GM23338 (cell line): Measurements from ENCODE around the gene RAB17. TPM values are rescaled to one million over a fixed set of nuclear protein-coding genes. Genes with fewer than 3 reads are reported as not detected.

Experiments used
- ATAC-seq: fragments of 200-7000 bp; cut with Tn5 transposase; 3 replicates; pipeline ENCODE4 v1.9.1; 2020
- DNase-seq: peaks from one replicate; pipeline ENCODE4 v3.0.0-alpha.2; 2015; ENCODE audit warnings: low spot score
- H2AFZ ChIP-seq: fragments of 200-600 bp; sonication (generic); 2 replicates; pipeline ENCODE4 v1.8.0; 2016; ENCODE audit warnings: antibody characterized with exemption, mild to moderate bottlenecking, moderate library complexity
- H3F3A ChIP-seq: fragments of 200-600 bp; sonication (generic); replicated peaks from 2 replicates; pipeline ENCODE4 v1.8.0; 2017; ENCODE audit warnings: antibody characterized with exemption, mixed run types, low read depth
- H3K27ac ChIP-seq: fragments of 200-600 bp; sonication (generic); 2 replicates; pipeline ENCODE4 v1.6.1; 2016; ENCODE audit warnings: low read depth
- H3K27me3 ChIP-seq: fragments of 200-600 bp; sonication (generic); 2 replicates; pipeline ENCODE4 v1.8.0; 2016; ENCODE audit warnings: mild to moderate bottlenecking, mixed run types, moderate library complexity; ENCODE audit not compliant: insufficient read depth
- H3K36me3 ChIP-seq: fragments of 200-600 bp; sonication (generic); 2 replicates; pipeline ENCODE4 v1.8.0; 2016; ENCODE audit warnings: mild to moderate bottlenecking; ENCODE audit not compliant: insufficient read depth
- H3K4me1 ChIP-seq: fragments of 200-600 bp; sonication (generic); 2 replicates; pipeline ENCODE4 v1.8.0; 2016; ENCODE audit warnings: mild to moderate bottlenecking, moderate library complexity; ENCODE audit not compliant: insufficient read depth
- H3K4me2 ChIP-seq: fragments of 200-600 bp; sonication (generic); 2 replicates; pipeline ENCODE4 v1.7.1; 2017; ENCODE audit warnings: mixed run types
- H3K4me3 ChIP-seq: fragments of 200-600 bp; sonication (generic); 2 replicates; pipeline ENCODE4 v1.6.1; 2016; ENCODE audit warnings: mixed run types
- H3K79me2 ChIP-seq: fragments of 200-600 bp; sonication (generic); replicated peaks from 2 replicates; pipeline ENCODE4 v1.8.0; 2017; ENCODE audit warnings: mild to moderate bottlenecking; ENCODE audit not compliant: insufficient read depth
- H3K9me2 ChIP-seq: fragments of 200-600 bp; sonication (generic); 2 replicates; pipeline ENCODE4 v1.8.0; 2017; ENCODE audit not compliant: insufficient read depth
- H4K20me1 ChIP-seq: fragments of 200-600 bp; sonication (generic); replicated peaks from 2 replicates; pipeline ENCODE4 v1.8.0; 2017; ENCODE audit warnings: mild to moderate bottlenecking; ENCODE audit not compliant: insufficient read depth
- H3K27ac Mint-ChIP-seq: 2 replicates; pipeline ENCODE4 v1.8.0; 2020; ENCODE audit warnings: inconsistent platforms, mild to moderate bottlenecking, moderate library complexity, mixed read lengths
- H3K27me3 Mint-ChIP-seq: 3 replicates; pipeline ENCODE4 v1.8.0; 2022; ENCODE audit warnings: low read depth, mild to moderate bottlenecking, moderate library complexity, mixed read lengths, inconsistent platforms; ENCODE audit not compliant: insufficient read depth, poor library complexity
- H3K36me3 Mint-ChIP-seq: 3 replicates; pipeline ENCODE4 v1.8.0; 2021; ENCODE audit warnings: low read depth, mild to moderate bottlenecking, inconsistent platforms, moderate library complexity, mixed read lengths
- H3K4me1 Mint-ChIP-seq: 3 replicates; pipeline ENCODE4 v1.8.0; 2020; ENCODE audit warnings: mild to moderate bottlenecking, inconsistent platforms, mixed read lengths
- H3K4me3 Mint-ChIP-seq: 3 replicates; pipeline ENCODE4 v1.8.0; 2021; ENCODE audit warnings: moderate library complexity, mild to moderate bottlenecking, inconsistent platforms, mixed read lengths
- H3K9me3 Mint-ChIP-seq: 3 replicates; pipeline ENCODE4 v1.8.0; 2020; ENCODE audit warnings: moderate library complexity, mild to moderate bottlenecking, inconsistent platforms, mixed read lengths
- EZH2 ChIP-seq: fragments of 200-600 bp; sonication (generic); IDR thresholded peaks from one replicate; pipeline ENCODE4 v1.8.0; 2017; ENCODE audit warnings: antibody characterized with exemption, mild to moderate bottlenecking, low read depth; ENCODE audit not compliant: unreplicated experiment
- JUNB ChIP-seq: IDR thresholded peaks from one replicate; pipeline ENCODE4 v1.6.1; 2016; ENCODE audit warnings: antibody characterized with exemption; ENCODE audit not compliant: unreplicated experiment
- NANOG ChIP-seq: IDR thresholded peaks from 2 replicates; pipeline ENCODE4 v1.6.1; 2016; ENCODE audit warnings: antibody characterized with exemption, borderline replicate concordance
- POLR2AphosphoS5 ChIP-seq: IDR thresholded peaks from 2 replicates; pipeline ENCODE4 v1.6.1; 2016; ENCODE audit warnings: antibody characterized with exemption, low read depth
- STAT1 ChIP-seq: IDR thresholded peaks from one replicate; pipeline ENCODE4 v1.6.1; 2016; ENCODE audit warnings: antibody characterized with exemption; ENCODE audit not compliant: unreplicated experiment
- ZNF114 ChIP-seq: fragments of 250-450 bp; sonication (Bioruptor Pico); IDR thresholded peaks from 2 replicates; pipeline ENCODE4 v1.5.0; 2020; ENCODE audit warnings: mild to moderate bottlenecking, moderate library complexity
- ZNF331 ChIP-seq: fragments of 250-450 bp; sonication (Bioruptor Pico); IDR thresholded peaks from 2 replicates; pipeline ENCODE4 v1.5.0; 2020; ENCODE audit warnings: low read depth, mild to moderate bottlenecking, moderate library complexity
- ZNF462 ChIP-seq: fragments of 250-450 bp; sonication (Bioruptor Pico); IDR thresholded peaks from 2 replicates; pipeline ENCODE4 v1.5.0; 2020; ENCODE audit warnings: mild to moderate bottlenecking, moderate library complexity
- polyA plus RNA-seq: library from polyadenylated mRNA; unstranded; fragments of >200 nt; fragmentation: Nextera tagmentation; extraction: Ambion mirVana; gene quantifications from 2 replicates; pipeline ENCODE4 v1.2.1, GENCODE V29; 2016
- total RNA-seq: library from RNA; depleted of rRNA; stranded (reverse); fragments of >200 nt; shearing (Covaris generic); gene quantifications from 2 replicates; pipeline ENCODE4 v1.2.3, GENCODE V29; 2014
- TF ChIP-seq, protein P1 (sequence below): IDR thresholded peaks from one replicate; pipeline ENCODE4 v1.6.1; 2018; ENCODE audit warnings: antibody characterized with exemption; ENCODE audit not compliant: unreplicated experiment

RAB17 gene
- total and polyA plus RNA-seq, 2 experiments from 2014 or later, result 22.4 to 26.9 TPM

GRCh38 chr2:237577956-237578870 lies 12.3 kb downstream of the RAB17 start:
- Mint-ChIP-seq H3K27me3 (peaks cover 3% of the 10 kb centered on the region), H3K36me3 (peaks cover 21% of the 10 kb centered on the region; the same call in 2 of the 3 replicates), H3K9me3 (0 out of 3 replicates have a peak, but pooled peaks cover 4% of the 10 kb centered on the region), H3K4me3 (no peak overlapping the region), H3K4me1 (peaks cover 14% of the 10 kb centered on the region), H3K27ac (no peak overlapping the region)
- Histone ChIP-seq H3K27ac (no peak overlapping the region), H4K20me1 (no peaks in the 10 kb centered on the region), H2AFZ (no peak overlapping the region), H3K9me2 (no peaks in the 10 kb centered on the region), H3F3A (no peaks in the 10 kb centered on the region), H3K4me1 (no peaks in the 10 kb centered on the region), H3K4me2 (no peak overlapping the region), H3K79me2 (no peaks in the 10 kb centered on the region), H3K36me3 (no peaks in the 10 kb centered on the region), H3K4me3 (no peak overlapping the region), H3K27me3 (no peaks in the 10 kb centered on the region)
- no peak for DNase-seq
- ATAC-seq, result no peak
- no peak for TF ChIP-seq STAT1
- TF ChIP-seq EZH2, result no peak
- TF ChIP-seq, protein P1, sequence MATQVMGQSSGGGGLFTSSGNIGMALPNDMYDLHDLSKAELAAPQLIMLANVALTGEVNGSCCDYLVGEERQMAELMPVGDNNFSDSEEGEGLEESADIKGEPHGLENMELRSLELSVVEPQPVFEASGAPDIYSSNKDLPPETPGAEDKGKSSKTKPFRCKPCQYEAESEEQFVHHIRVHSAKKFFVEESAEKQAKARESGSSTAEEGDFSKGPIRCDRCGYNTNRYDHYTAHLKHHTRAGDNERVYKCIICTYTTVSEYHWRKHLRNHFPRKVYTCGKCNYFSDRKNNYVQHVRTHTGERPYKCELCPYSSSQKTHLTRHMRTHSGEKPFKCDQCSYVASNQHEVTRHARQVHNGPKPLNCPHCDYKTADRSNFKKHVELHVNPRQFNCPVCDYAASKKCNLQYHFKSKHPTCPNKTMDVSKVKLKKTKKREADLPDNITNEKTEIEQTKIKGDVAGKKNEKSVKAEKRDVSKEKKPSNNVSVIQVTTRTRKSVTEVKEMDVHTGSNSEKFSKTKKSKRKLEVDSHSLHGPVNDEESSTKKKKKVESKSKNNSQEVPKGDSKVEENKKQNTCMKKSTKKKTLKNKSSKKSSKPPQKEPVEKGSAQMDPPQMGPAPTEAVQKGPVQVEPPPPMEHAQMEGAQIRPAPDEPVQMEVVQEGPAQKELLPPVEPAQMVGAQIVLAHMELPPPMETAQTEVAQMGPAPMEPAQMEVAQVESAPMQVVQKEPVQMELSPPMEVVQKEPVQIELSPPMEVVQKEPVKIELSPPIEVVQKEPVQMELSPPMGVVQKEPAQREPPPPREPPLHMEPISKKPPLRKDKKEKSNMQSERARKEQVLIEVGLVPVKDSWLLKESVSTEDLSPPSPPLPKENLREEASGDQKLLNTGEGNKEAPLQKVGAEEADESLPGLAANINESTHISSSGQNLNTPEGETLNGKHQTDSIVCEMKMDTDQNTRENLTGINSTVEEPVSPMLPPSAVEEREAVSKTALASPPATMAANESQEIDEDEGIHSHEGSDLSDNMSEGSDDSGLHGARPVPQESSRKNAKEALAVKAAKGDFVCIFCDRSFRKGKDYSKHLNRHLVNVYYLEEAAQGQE, result no peak
- TF ChIP-seq ZNF114 (CRISPR knock-in tag), result no peak
- no peak for TF ChIP-seq NANOG
- TF ChIP-seq ZNF462 (CRISPR knock-in tag), result no peak
- TF ChIP-seq ZNF331 (CRISPR knock-in tag), result no peak
- TF ChIP-seq POLR2AphosphoS5, result no peak
- no peak for TF ChIP-seq JUNB
